ENCODE measurements around the gene OR7G2. TPM values are rescaled to one million over a fixed set of nuclear protein-coding genes. Genes with fewer than 3 reads are reported as not detected.

The OR7G2 gene
- total RNA-seq, 2 experiments from 2014 or later, result not detected

- CTCF ChIA-PET, result no interaction called here
- no peak for ATAC-seq (ENCODE audit: poor library complexity)
These were observed 37.2 kb downstream of the OR7G2 start for GRCh38 chr19:9070066-9070465.

GRCh38 chr19:9065457-9066014 is 41.7 kb downstream of the OR7G2 start:
- DNase-seq, result no peak
- H3K27ac Mint-ChIP-seq, result no peak overlapping the region
- intact Hi-C loops (cut with DNase I, micrococcal nuclease), result no loop called here

More at GRCh38 chr19:9070066-9070465, 37.2 kb downstream of the OR7G2 start:
- POLR2A ChIA-PET, result no interaction called here
- no peaks in the 10 kb centered on the region for H3K9me3 Mint-ChIP-seq
- H3K27ac Mint-ChIP-seq, result no peak overlapping the region
- H3K4me3 Mint-ChIP-seq, result no peak overlapping the region
- H3K36me3 ChIP-seq (ENCODE audit: insufficient read depth, low read length), result no peaks in the 10 kb centered on the region
- no peaks in the 10 kb centered on the region for H3K4me1 ChIP-seq (ENCODE audit: insufficient read depth, low read length)
- H3K4me1 Mint-ChIP-seq (ENCODE audit: low read depth), result no peaks in the 10 kb centered on the region
- DNase-seq, result no peak
- H3K4me3 ChIP-seq (ENCODE audit: low read length), result no peak overlapping the region
- TF ChIP-seq, protein P1, sequence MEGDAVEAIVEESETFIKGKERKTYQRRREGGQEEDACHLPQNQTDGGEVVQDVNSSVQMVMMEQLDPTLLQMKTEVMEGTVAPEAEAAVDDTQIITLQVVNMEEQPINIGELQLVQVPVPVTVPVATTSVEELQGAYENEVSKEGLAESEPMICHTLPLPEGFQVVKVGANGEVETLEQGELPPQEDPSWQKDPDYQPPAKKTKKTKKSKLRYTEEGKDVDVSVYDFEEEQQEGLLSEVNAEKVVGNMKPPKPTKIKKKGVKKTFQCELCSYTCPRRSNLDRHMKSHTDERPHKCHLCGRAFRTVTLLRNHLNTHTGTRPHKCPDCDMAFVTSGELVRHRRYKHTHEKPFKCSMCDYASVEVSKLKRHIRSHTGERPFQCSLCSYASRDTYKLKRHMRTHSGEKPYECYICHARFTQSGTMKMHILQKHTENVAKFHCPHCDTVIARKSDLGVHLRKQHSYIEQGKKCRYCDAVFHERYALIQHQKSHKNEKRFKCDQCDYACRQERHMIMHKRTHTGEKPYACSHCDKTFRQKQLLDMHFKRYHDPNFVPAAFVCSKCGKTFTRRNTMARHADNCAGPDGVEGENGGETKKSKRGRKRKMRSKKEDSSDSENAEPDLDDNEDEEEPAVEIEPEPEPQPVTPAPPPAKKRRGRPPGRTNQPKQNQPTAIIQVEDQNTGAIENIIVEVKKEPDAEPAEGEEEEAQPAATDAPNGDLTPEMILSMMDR (IDR thresholded peaks at IDR 0.05), result no peak
- H3K27me3 ChIP-seq (ENCODE audit: control insufficient read depth in 1 of 2, insufficient read depth in 2 of 2, low read length in 2 of 2), result no peaks in the 10 kb centered on the region
- no peaks in the 10 kb centered on the region for H3K36me3 Mint-ChIP-seq (ENCODE audit: low read depth)
- intact Hi-C loops (cut with DNase I, micrococcal nuclease), result loop anchor here in 1 of 2 experiments (10.0 kb wide), 1 partner anchor 715 kb away; no protein-coding TSS in a partner anchor
- H3K27ac ChIP-seq (ENCODE audit: low read depth in 1 of 2, low read length in 2 of 2), result no peak overlapping the region
- H3K9me3 ChIP-seq (ENCODE audit: control insufficient read depth in 1 of 2, insufficient read depth in 1 of 2, low read length in 2 of 2), result no peaks in the 10 kb centered on the region
- no peaks in the 10 kb centered on the region for H3K27me3 Mint-ChIP-seq

DNA sequence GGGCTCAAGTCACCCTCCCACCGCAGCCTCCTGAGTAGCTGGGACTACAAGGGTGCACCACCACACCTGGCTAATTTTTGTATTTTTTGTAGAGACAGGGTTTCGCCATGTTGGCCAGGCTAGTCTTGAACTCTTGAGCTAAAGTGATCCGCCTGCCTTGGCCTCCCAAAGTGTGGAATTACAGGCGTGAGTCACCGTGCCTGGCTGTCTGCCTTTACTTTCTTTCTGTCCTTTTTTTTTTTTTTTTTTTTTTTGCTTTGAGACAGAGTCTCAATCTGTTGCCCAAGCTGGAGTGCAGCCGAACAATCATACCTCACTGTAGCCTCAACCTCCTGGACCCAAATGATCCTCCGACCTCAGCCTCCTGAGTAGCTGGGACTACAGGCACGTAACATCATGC is 45.4 kb downstream of the OR7G2 start:
- peaks cover 0 to 6% of the 10 kb centered on the region in 2 experiments for H3K9me3 ChIP-seq (ENCODE audit: control insufficient read depth in 1 of 2, insufficient read depth in 1 of 2, low read length in 2 of 2)
- Mint-ChIP-seq H3K27me3 (no peaks in the 10 kb centered on the region), H3K9me3 (no peaks in the 10 kb centered on the region), H3K36me3 (ENCODE audit: low read depth) (no peaks in the 10 kb centered on the region), H3K4me1 (ENCODE audit: low read depth) (no peaks in the 10 kb centered on the region), H3K27ac (no peak overlapping the region), H3K4me3 (no peak overlapping the region)
- H3K27ac ChIP-seq (ENCODE audit: low read depth in 1 of 2, low read length in 2 of 2), result no peak overlapping the region
- ATAC-seq (ENCODE audit: poor library complexity) (no peak), DNase-seq (no peak)
- no peaks in the 10 kb centered on the region for H3K27me3 ChIP-seq (ENCODE audit: control insufficient read depth in 1 of 2, insufficient read depth in 2 of 2, low read length in 2 of 2)
- no peaks in the 10 kb centered on the region for H3K36me3 ChIP-seq (ENCODE audit: insufficient read depth, low read length)
- ChIA-PET CTCF (no interaction called here), POLR2A (no interaction called here)
- H3K4me3 ChIP-seq (ENCODE audit: low read length), result no peak overlapping the region
- intact Hi-C loops (cut with DNase I, micrococcal nuclease), result no loop called here
- TF ChIP-seq, protein P1 (IDR thresholded peaks at IDR 0.05), result no peak
- H3K4me1 ChIP-seq (ENCODE audit: insufficient read depth, low read length), result no peaks in the 10 kb centered on the region

More at GRCh38 chr19:9065457-9066014, 41.7 kb downstream of the OR7G2 start:
- TF ChIP-seq, protein P1 (IDR thresholded peaks at IDR 0.05), result no peak
- Histone ChIP-seq H3K27ac (ENCODE audit: low read depth in 1 of 2, low read length in 2 of 2) (no peak overlapping the region), H3K36me3 (ENCODE audit: insufficient read depth, low read length) (no peaks in the 10 kb centered on the region), H3K4me1 (ENCODE audit: insufficient read depth, low read length) (no peaks in the 10 kb centered on the region), H3K27me3 (ENCODE audit: control insufficient read depth in 1 of 2, insufficient read depth in 2 of 2, low read length in 2 of 2) (no peaks in the 10 kb centered on the region), H3K4me3 (ENCODE audit: low read length) (no peak overlapping the region), H3K9me3 (ENCODE audit: control insufficient read depth in 1 of 2, insufficient read depth in 1 of 2, low read length in 2 of 2) (peaks cover 0 to 4% of the 10 kb centered on the region in 2 experiments)
- Mint-ChIP-seq H3K4me3 (no peak overlapping the region), H3K9me3 (no peaks in the 10 kb centered on the region), H3K36me3 (ENCODE audit: low read depth) (no peaks in the 10 kb centered on the region), H3K27me3 (no peaks in the 10 kb centered on the region), H3K4me1 (ENCODE audit: low read depth) (no peaks in the 10 kb centered on the region)
- ChIA-PET CTCF (no interaction called here), POLR2A (no interaction called here)
- no peak for ATAC-seq (ENCODE audit: poor library complexity)
